SU-DHL-6 (cell line): ENCODE data around the gene FAM168B.

Experiments
- H2AFZ ChIP-seq: fragments of 200-600 bp; sonication (generic); 2 replicates; pipeline ENCODE4 v1.6.1; 2014; ENCODE audit warnings: low read depth, mild to moderate bottlenecking, moderate library complexity, mixed read lengths, antibody characterized with exemption, low read length; ENCODE audit not compliant: severe bottlenecking
- H3F3A ChIP-seq: fragments of 200-600 bp; shearing (Covaris generic); 2 replicates; pipeline ENCODE4 v1.6.0; 2016; ENCODE audit warnings: antibody characterized with exemption, mild to moderate bottlenecking; ENCODE audit not compliant: insufficient read depth
- H3K27ac ChIP-seq: fragments of 200-600 bp; sonication (generic); 2 replicates; pipeline ENCODE4 v1.5.1; 2016; ENCODE audit warnings: low read depth, mild to moderate bottlenecking, low read length, moderate library complexity, mixed read lengths
- H3K27me3 ChIP-seq: fragments of 200-600 bp; sonication (generic), shearing (Covaris generic); 2 replicates; pipeline ENCODE4 v1.6.0; 2014; ENCODE audit warnings: mild to moderate bottlenecking, low read length
- H3K36me3 ChIP-seq: fragments of 200-600 bp; sonication (generic); 2 replicates; pipeline ENCODE4 v1.6.1; 2014; ENCODE audit warnings: mild to moderate bottlenecking, low read length, mixed read lengths
- H3K4me2 ChIP-seq: fragments of 300-600, 200-600 bp; shearing (Covaris generic), sonication (generic); 2 replicates; pipeline ENCODE4 v1.6.0; 2014; ENCODE audit warnings: low read length, low read depth, mild to moderate bottlenecking; ENCODE audit not compliant: poor library complexity, severe bottlenecking
- H3K4me3 ChIP-seq: fragments of 200-600 bp; sonication (generic); 2 replicates; pipeline ENCODE4 v1.5.1; 2014; ENCODE audit warnings: antibody characterized with exemption, low read length, mild to moderate bottlenecking, mixed read lengths; ENCODE audit not compliant: insufficient read depth, poor library complexity, severe bottlenecking
- H3K79me2 ChIP-seq: fragments of 200-600 bp; sonication (generic); 2 replicates; pipeline ENCODE4 v1.6.1; 2014; ENCODE audit warnings: mild to moderate bottlenecking, low read length, moderate library complexity; ENCODE audit not compliant: insufficient read depth
- H3K9ac ChIP-seq: fragments of 200-600 bp; sonication (generic); 2 replicates; pipeline ENCODE4 v1.7.0; 2014; ENCODE audit warnings: mild to moderate bottlenecking, low read length
- H3K9me2 ChIP-seq: fragments of 200-600 bp; sonication (generic); replicated peaks from 2 replicates; pipeline ENCODE4 v1.6.1; 2014; ENCODE audit warnings: low read length; ENCODE audit not compliant: insufficient read depth
- H3K9me3 ChIP-seq: fragments of 200-600 bp; sonication (generic); 2 replicates; pipeline ENCODE4 v1.6.1; 2014; ENCODE audit warnings: low read length, mixed read lengths; ENCODE audit not compliant: insufficient read depth
- H4K20me1 ChIP-seq: fragments of 200-600 bp; sonication (generic); 2 replicates; pipeline ENCODE4 v1.6.1; 2014; ENCODE audit warnings: low read depth, mild to moderate bottlenecking, antibody characterized with exemption, low read length, moderate library complexity, mixed read lengths
- CTCF ChIP-seq: fragments of 200-600 bp; sonication (generic); IDR thresholded peaks from one replicate; pipeline ENCODE4 v1.5.1; 2017; ENCODE audit warnings: antibody characterized with exemption, mild to moderate bottlenecking, low read length, moderate library complexity; ENCODE audit not compliant: insufficient read depth, poor library complexity, severe bottlenecking
- EZH2phosphoT487 ChIP-seq: fragments of 200-600 bp; sonication (generic), shearing (Covaris generic); conservative IDR thresholded peaks from 2 replicates; pipeline ENCODE4 v1.6.1; 2018; ENCODE audit warnings: mild to moderate bottlenecking, antibody characterized with exemption, low read length, moderate library complexity, mixed read lengths

FAM168B gene

GRCh38 chr2:131132729-131133128 lies 39.5 kb upstream of the FAM168B start:
- H3K4me3 ChIP-seq, result no peak overlapping the region
- no peak overlapping the region for H3K9ac ChIP-seq
- H3K27me3 ChIP-seq, result no peaks in the 10 kb centered on the region
- H3K4me2 ChIP-seq, result no peak overlapping the region
- H3K9me2 ChIP-seq, result no peaks in the 10 kb centered on the region
- H3K79me2 ChIP-seq, result 0 out of 2 replicates have a peak, but pooled peaks cover 6% of the 10 kb centered on the region
- H4K20me1 ChIP-seq, result no peaks in the 10 kb centered on the region
- no peak for TF ChIP-seq CTCF
- TF ChIP-seq EZH2phosphoT487, result no peak
- no peak overlapping the region for H2AFZ ChIP-seq
- H3K36me3 ChIP-seq, result peaks cover 10% of the 10 kb centered on the region
- H3F3A ChIP-seq, result no peaks in the 10 kb centered on the region; the same call in 1 of the 2 replicates
- H3K9me3 ChIP-seq, result no peaks in the 10 kb centered on the region
- no peak overlapping the region for H3K27ac ChIP-seq

- Histone ChIP-seq H3F3A (no peaks in the 10 kb centered on the region), H3K79me2 (no peaks in the 10 kb centered on the region), H3K4me2 (no peak overlapping the region), H3K9me3 (no peaks in the 10 kb centered on the region), H3K36me3 (peaks cover 14% of the 10 kb centered on the region), H4K20me1 (no peaks in the 10 kb centered on the region), H3K4me3 (no peak overlapping the region), H3K9me2 (no peaks in the 10 kb centered on the region), H3K27me3 (no peaks in the 10 kb centered on the region), H3K9ac (no peak overlapping the region), H3K27ac (no peak overlapping the region), H2AFZ (no peak overlapping the region)
- TF ChIP-seq EZH2phosphoT487 (no peak), CTCF (no peak)
These were observed 37.0 kb upstream of the FAM168B start for GRCh38 chr2:131130298-131130596.

GRCh38 chr2:131127981-131128380 lies 34.7 kb upstream of the FAM168B start:
- TF ChIP-seq EZH2phosphoT487 (no peak), CTCF (no peak)
- Histone ChIP-seq H3K9ac (no peak overlapping the region), H3K36me3 (peaks cover 14% of the 10 kb centered on the region), H3K27ac (no peak overlapping the region), H4K20me1 (no peaks in the 10 kb centered on the region), H3F3A (no peaks in the 10 kb centered on the region), H3K27me3 (no peaks in the 10 kb centered on the region), H3K9me2 (no peaks in the 10 kb centered on the region), H3K79me2 (no peaks in the 10 kb centered on the region; the same call in 1 of the 2 replicates), H3K4me3 (no peak overlapping the region), H3K4me2 (no peak overlapping the region), H3K9me3 (no peaks in the 10 kb centered on the region), H2AFZ (no peak overlapping the region)
